Activated B cell treated with CpG ODN at 0.5 μM for 24 hours (primary cell): ENCODE results near the gene PKM. TPM values are rescaled to one million over a fixed set of nuclear protein-coding genes. Genes with fewer than 3 reads are reported as not detected.

Source experiments
- ATAC-seq: fragments of 200-7000 bp; cut with Tn5 transposase; one replicate; pipeline ENCODE4 v1.10.0; 2021; ENCODE audit warnings: low read depth, mild to moderate bottlenecking, moderate library complexity
- CTCF ChIA-PET: fragments of 350-600 bp; sonication (Branson Sonifier 250); formaldehyde crosslinking; loops from one replicate; lab custom pipeline; 2021; ENCODE audit warnings: antibody characterized with exemption; lab: Charles Lee
- POLR2A ChIA-PET: fragments of 350-600 bp; sonication (Branson Sonifier 250); formaldehyde crosslinking; loops from one replicate; lab custom pipeline; 2021; ENCODE audit warnings: antibody characterized with exemption; lab: Charles Lee
- DNase-seq: peaks from one replicate; pipeline ENCODE4 v3.0.0; 2022
- H3K27ac Mint-ChIP-seq: one replicate; pipeline ENCODE4 v1.8.0; 2020; ENCODE audit warnings: mixed read lengths
- H3K27me3 Mint-ChIP-seq: one replicate; pipeline ENCODE4 v1.8.0; 2021; ENCODE audit warnings: mixed read lengths
- H3K36me3 Mint-ChIP-seq: one replicate; pipeline ENCODE4 v1.8.0; 2021; ENCODE audit warnings: low read depth, mixed read lengths
- H3K4me1 Mint-ChIP-seq: one replicate; pipeline ENCODE4 v1.8.0; 2021; ENCODE audit warnings: mixed read lengths
- H3K4me3 Mint-ChIP-seq: one replicate; pipeline ENCODE4 v1.8.0; 2020; ENCODE audit warnings: mild to moderate bottlenecking, mixed read lengths
- H3K9me3 Mint-ChIP-seq: one replicate; pipeline ENCODE4 v1.8.0; 2020; ENCODE audit warnings: mixed read lengths
- intact Hi-C: fragments of 100-400 bp; cut with micrococcal nuclease; formaldehyde crosslinking; loops from one replicate; pipeline ENCODE4 v1.15.1; 2024
- total RNA-seq: library from RNA; stranded (reverse); gene quantifications from 2 replicates; pipeline ENCODE4 v1.2.3, GENCODE V29; 2022
- TF ChIP-seq, protein P1 (sequence below): fragments of 200-600 bp; IDR thresholded peaks from one replicate; pipeline ENCODE4 v1.8.0; 2022; ENCODE audit warnings: antibody characterized with exemption, mild to moderate bottlenecking

PKM gene
- total RNA-seq, 1 donor from 2014 or later: 1,253 TPM

DNA sequence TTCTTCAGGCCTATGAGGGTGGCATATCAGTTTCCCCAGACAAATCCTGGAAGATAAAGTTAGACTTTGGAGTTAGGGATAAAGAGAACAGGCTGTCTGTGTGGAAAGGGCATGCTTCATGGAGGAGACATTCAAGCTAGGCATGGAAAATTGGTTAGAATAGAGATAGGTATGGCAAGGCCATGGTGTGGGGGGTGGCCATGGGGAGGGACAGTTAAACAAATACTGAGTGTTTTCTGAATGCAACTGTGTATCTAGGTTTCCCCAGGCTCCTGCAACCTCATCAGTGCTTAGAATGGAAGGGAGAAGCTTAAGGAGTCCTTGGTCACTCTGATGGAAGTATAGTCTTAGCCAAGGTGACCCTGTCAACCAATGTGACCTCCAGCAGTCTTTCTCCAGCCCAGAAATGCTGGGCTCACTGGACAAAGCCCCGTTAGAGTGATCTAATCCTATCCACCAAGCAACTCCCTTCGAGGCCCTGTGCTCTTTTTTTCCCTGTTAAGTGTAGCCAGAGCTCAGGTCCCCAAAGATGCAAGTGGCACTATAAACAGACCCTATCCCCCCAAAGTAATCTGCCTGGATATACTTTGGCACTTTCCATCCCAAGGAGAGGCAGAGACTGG, 5.5 kb upstream of the PKM start:
- no peaks in the 10 kb centered on the region for H3K27me3 Mint-ChIP-seq
- no peak for ATAC-seq
- intact Hi-C loops: no loop called here
- H3K9me3 Mint-ChIP-seq: no peaks in the 10 kb centered on the region
- CTCF ChIA-PET: no interaction called here
- no peak overlapping the region for H3K4me3 Mint-ChIP-seq
- POLR2A ChIA-PET: interaction anchor here (0.6 to 0.7 kb wide), 3 partner anchors 8 to 50 kb away, joined by 3 to 4 read pairs (median 3); no protein-coding TSS in a partner anchor
- H3K27ac Mint-ChIP-seq: no peak overlapping the region
- peaks cover 21% of the 10 kb centered on the region for H3K36me3 Mint-ChIP-seq
- peaks cover 16% of the 10 kb centered on the region for H3K4me1 Mint-ChIP-seq
- no peak for DNase-seq
- TF ChIP-seq, protein P1, sequence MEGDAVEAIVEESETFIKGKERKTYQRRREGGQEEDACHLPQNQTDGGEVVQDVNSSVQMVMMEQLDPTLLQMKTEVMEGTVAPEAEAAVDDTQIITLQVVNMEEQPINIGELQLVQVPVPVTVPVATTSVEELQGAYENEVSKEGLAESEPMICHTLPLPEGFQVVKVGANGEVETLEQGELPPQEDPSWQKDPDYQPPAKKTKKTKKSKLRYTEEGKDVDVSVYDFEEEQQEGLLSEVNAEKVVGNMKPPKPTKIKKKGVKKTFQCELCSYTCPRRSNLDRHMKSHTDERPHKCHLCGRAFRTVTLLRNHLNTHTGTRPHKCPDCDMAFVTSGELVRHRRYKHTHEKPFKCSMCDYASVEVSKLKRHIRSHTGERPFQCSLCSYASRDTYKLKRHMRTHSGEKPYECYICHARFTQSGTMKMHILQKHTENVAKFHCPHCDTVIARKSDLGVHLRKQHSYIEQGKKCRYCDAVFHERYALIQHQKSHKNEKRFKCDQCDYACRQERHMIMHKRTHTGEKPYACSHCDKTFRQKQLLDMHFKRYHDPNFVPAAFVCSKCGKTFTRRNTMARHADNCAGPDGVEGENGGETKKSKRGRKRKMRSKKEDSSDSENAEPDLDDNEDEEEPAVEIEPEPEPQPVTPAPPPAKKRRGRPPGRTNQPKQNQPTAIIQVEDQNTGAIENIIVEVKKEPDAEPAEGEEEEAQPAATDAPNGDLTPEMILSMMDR: no peak

DNA sequence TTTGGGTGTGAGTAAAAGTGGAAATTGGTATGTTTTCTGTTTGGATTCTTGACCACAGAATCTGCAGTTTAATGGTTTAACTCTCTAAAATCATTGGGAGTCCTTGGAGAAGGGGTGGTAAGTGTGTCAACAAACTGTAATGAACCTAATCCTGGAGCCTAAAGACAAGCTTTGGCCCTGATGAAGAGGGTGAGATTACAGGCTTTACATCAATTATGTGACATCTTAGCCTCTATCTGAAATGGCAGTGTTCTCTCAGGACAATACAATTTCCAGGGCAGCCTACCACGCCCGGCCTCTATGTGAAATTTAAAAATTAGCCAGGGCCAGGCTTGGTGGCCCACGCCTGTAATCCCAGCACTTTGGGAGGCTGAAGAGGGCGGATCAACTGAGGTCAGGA, 4.3 kb upstream of the PKM start:
- H3K4me3 Mint-ChIP-seq: no peak overlapping the region
- TF ChIP-seq, protein P1: no peak
- H3K4me1 Mint-ChIP-seq: peaks cover 16% of the 10 kb centered on the region
- H3K9me3 Mint-ChIP-seq: no peaks in the 10 kb centered on the region
- no peak overlapping the region for H3K27ac Mint-ChIP-seq
- ChIA-PET POLR2A (no interaction called here), CTCF (no interaction called here)
- no peak for DNase-seq
- no peak for ATAC-seq
- H3K27me3 Mint-ChIP-seq: no peaks in the 10 kb centered on the region
- intact Hi-C loops: no loop called here
- peaks cover 16% of the 10 kb centered on the region for H3K36me3 Mint-ChIP-seq

DNA sequence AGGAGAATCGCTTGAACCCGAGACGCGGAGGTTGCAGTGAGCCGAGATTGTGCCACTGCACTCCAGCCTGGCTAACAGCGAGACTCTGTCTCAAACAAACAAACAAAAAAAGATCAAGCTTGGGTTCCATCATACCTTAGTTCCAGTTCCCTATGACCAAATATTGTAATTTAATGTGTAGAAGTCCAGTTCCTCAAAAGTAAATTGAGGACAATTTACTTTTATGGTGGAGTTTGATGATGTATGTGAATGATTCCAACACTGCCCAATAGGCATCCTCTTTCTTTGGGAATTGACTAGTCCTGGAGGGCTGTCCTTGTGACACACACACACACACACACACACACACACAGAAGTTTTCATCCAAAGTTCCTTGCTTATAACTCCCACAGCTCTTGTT, 2.8 kb upstream of the PKM start:
- H3K4me3 Mint-ChIP-seq: no peak overlapping the region
- ChIA-PET POLR2A (interaction anchor here (0.6 to 1.5 kb wide), 2 partner anchors 16 to 240 kb away, joined by 3 read pairs; no protein-coding TSS in a partner anchor), CTCF (interaction anchor here (1.2 kb wide), 1 partner anchor 14 kb away, joined by 3 read pairs; no protein-coding TSS in a partner anchor)
- no peak for ATAC-seq
- no peaks in the 10 kb centered on the region for H3K9me3 Mint-ChIP-seq
- peaks cover 24% of the 10 kb centered on the region for H3K4me1 Mint-ChIP-seq
- intact Hi-C loops: no loop called here
- TF ChIP-seq, protein P1: no peak
- H3K27me3 Mint-ChIP-seq: no peaks in the 10 kb centered on the region
- no peak for DNase-seq
- peaks cover 16% of the 10 kb centered on the region for H3K36me3 Mint-ChIP-seq
- H3K27ac Mint-ChIP-seq: no peak overlapping the region

DNA sequence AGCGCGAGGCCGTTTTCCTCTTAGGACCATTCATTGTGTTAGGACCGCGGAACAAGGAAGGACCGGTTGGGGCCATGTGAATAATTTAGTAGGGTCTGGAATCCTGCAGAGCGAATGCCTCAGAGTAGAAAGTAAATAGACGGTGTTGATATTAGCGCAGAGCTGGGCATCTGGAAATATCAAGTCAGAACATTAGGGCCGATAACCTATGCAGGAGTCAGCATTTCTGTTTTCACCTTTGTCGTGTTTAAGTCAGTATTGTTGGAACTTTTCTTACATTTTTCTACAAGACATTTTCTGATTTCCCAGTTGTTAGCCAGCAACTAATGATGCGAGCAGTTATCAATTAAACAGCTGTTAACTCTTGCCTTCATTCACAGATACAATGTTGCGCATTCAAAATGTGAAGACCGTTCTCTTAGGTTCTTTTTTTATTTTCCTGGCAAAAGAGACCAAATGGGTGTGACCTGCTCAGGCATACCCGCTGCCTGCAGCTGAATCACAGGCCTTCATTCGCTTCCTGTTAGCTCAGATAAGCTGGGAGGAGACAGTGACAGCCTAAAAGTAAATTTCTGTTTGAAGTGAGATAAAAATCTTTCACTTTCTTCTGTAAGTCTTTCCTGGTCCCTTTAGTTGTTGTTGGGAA, 966 bp upstream of the PKM start:
- no peaks in the 10 kb centered on the region for H3K27me3 Mint-ChIP-seq
- DNase-seq (no peak), ATAC-seq (no peak)
- H3K4me1 Mint-ChIP-seq: peaks cover 35% of the 10 kb centered on the region
- peak overlapping the region; percentile 99 for H3K4me3 Mint-ChIP-seq
- intact Hi-C loops: loop anchor here (1.0 to 2.0 kb wide), 2 partner anchors 33 to 145 kb away; partner anchors contain the start of gene HEXA
- TF ChIP-seq, protein P1: no peak
- H3K27ac Mint-ChIP-seq: peak overlapping the region; percentile 98
- no peaks in the 10 kb centered on the region for H3K9me3 Mint-ChIP-seq
- H3K36me3 Mint-ChIP-seq: peaks cover 15% of the 10 kb centered on the region
- CTCF ChIA-PET: interaction anchor here (1.4 to 3.2 kb wide), 2 partner anchors 9 to 32 kb away, joined by 3 to 13 read pairs; no protein-coding TSS in a partner anchor
- POLR2A ChIA-PET: interaction anchor here (0.6 to 6.5 kb wide), 11 partner anchors 10 to 246 kb away, joined by 3 to 113 read pairs (median 9); partner anchors contain the start of genes ARIH1, GRAMD2A, HEXA and MYO9A
